ENCODE results near the gene TLE4. TPM values are rescaled to one million over a fixed set of nuclear protein-coding genes. Genes with fewer than 3 reads are reported as not detected.
A peak's percentile ranks its signal among the peaks of the same experiment; 100 is the strongest.

TLE4 gene
- total RNA-seq, 1 experiment from 2014 or later, result 29.1 TPM

DNA sequence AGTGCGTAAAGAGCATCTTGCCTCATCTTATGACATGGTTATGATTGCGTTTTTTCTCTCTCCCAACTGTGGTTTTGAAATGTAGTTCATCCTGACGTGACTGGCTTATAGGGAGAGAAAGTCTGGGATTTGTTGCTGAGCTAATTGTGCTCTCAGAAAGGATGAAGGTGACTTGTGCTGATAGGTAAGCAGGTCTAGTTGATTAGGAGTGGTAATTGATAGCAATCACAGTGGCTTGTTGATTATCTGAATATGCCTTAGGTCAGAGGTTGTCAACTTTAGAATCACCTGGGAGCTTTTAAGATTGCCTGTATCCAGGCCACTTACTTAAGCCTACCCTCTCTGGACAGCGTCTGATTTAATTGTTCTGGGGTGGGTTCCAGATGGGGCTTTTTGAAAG is 117.8 kb downstream of the TLE4 start:
- no peak for DNase-seq (ENCODE audit: low read depth)

DNA sequence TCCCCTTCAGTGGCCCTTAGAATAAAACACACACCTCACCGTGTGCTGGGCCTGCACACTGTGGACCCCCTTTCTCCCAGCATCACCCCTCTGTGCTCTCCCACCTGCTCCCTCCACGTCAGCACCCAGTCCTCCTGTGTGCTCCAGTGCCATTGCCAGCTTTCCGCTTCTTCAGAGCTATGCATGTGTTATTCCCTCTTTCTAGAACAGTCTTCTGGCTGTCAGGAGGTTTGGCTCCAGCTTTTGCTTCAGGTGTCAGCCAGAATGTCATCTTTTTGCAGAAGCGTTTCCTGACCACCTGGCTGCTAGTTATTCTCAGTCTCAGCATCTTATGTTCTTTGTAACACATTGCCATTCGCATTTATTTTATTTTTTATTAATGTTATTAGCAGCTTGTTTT is 119.7 kb downstream of the TLE4 start:
- DNase-seq (ENCODE audit: low read depth), result no peak

DNA sequence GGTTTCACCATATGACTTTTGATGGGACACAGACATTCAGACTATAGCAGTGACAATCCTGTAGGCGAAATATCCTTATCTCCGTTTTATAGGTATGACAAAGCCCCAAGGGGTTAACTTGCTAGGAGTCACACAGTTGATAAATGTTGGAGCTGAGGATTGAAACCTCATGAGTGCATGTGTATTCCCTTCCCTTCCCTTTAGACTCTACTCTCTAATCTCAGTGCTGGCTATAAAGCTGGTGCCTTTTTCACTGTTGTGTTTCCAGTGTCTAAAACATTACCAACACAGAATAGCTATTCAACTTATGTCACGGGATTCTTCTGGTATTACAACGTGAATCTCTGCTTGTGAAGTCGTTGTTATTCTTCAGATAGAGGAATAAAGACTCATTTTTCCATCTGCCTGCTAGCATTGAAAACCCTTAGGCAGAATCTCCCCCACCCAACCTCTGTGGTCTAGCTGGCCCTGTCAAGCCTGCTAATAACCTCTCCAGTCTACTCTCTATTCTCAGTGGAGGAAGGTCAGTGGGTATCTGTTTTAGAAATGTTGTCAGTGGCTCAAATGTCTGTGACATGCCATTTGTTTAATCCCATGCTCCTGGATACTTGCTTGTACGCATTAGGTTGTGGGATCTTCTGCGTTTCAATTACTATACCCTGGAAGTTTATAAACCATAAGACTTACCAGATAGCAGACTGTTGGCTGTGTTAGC is 121.2 kb downstream of the TLE4 start:
- no peak for DNase-seq (ENCODE audit: low read depth)

DNA sequence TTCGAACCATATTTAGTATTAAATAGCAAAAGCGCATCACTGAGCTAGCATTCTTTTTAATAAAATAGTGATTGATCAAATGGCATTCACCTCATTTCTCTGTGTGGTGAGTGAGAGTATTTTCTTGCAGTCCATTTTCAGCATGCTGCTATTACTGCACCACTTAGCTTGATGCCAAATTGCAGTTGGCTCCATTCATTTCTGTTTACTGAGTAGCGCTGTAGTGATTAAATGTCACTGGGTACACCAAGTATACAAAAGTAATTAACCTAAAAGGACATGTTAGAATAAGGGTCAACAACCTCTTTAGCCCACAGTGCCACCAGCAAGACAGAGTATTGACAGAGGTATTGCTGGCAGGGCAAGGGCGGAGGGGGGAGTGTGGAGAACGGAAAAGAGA is 122.0 kb downstream of the TLE4 start:
- DNase-seq (ENCODE audit: low read depth), result no peak

DNA sequence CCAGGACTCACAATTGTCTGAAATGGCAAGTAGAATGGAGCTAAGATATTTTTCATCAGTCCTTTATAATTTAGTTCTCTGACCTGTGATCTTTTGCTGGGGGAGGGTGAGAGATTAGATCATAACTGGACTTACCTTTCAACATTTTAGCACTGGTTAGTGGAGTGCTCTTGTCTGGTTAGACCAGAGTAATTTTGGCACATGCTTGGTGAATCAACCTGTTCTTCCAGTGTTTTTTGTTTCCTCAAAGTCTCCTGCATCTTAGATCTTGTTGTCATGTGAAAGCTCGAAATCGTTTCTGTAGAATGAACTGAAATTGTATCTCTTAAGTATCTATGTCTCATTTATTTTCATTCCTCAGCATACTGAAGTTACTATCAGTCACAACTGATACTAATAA is 122.4 kb downstream of the TLE4 start:
- DNase-seq (ENCODE audit: low read depth), result no peak

DNA sequence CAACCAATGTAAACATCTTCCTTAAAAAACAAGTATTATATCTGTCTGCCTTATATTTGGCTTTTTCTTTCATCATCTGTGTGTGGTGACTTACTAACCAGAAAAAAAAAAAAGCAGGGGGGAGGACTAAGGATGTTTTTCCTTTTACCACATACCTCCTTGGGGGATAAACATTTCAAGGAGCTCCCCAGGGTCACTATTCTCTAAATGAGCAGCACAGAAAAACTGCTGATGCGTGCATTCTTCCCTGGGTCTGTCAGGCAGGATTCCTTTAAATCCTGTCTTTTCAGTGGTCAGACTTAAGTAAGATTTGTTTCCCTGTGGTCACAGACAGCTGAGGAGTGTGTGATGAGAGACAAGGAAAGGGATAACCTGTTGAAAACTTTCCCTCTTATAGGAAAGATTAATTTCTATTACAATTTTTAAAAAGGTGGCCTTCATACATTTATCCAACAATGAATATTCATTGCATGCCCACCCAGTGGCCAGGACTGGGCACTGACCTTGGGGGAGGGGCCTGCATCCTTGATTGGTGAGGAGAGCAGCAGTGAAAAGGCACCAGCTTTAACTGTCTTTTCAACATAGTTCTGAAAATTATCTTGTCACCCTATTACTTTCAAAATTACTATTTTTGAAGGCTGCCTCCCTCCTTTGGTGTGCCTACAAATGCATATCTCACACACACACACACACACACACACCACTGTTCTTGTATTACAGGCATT is 123.1 kb downstream of the TLE4 start:
- DNase-seq (ENCODE audit: low read depth), result peak; percentile 13

DNA sequence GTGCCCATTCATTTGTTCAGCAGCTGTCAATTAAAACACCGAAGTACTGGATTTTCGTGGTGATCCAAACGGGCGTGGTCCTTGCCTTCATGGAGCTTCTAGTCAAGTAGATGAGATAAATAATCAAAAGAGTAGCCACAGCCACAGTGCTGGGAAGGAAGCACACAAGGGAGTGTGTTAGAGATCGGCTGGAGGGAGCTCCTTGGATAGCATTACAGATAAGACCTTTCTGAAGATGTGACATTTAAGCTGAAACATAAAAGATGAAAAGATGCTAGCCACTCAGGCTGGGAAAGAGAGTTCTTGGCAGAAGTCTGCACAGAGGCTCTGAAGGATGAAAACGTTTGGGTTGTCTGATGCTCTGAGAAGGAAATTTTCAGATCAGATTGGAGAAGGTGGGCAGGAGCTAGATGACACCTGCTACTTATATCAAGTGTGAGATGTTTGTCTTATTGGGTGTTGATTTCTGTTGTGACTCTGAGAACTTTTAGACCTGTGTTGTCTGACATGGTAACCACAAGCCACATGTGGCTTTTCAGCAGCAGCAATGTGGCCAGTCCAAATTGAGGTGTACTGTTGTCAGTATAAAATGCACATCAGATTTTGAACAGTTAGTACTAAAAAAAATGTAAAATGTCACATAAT is 123.9 kb downstream of the TLE4 start:
- no peak for DNase-seq (ENCODE audit: low read depth)

DNA sequence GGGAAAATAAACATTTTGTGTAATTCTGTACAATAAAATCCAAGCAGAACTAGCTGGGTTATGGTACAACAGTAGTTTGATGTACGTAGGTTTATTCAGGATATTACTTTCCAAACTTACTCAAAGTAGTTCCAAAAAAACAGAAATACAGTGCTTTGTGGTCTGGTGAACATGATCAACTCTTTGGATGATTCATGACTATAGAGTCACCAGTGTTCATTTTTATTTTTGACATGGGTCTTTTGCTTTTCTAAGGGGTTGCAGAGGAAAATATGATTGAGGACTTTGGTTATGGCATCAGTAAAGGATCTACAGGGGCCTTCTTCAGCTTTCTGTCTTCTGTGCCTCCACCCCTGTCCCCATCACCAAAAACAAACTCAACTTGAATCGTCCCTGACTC is 127.2 kb downstream of the TLE4 start:
- DNase-seq (ENCODE audit: low read depth), result no peak

DNA sequence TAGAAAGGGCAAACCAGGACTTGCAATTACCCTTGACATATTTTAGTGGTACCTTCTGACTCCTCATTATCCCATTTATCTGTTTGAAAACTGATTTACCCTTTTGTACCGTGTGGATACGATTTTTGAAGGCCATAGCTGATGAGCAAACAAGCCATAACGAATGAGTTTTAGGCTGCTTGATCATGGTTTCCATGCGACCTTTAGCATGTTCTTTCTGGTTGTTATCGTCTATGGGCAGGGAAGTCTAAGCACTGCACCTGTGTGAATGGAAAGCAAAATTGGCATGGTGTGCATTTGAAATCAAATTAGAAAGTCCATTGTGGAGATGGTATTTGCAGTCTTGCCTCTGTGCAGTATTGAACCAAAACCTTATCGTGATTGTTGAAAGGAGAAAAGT is 127.7 kb downstream of the TLE4 start:
- no peak for DNase-seq (ENCODE audit: low read depth)

DNA sequence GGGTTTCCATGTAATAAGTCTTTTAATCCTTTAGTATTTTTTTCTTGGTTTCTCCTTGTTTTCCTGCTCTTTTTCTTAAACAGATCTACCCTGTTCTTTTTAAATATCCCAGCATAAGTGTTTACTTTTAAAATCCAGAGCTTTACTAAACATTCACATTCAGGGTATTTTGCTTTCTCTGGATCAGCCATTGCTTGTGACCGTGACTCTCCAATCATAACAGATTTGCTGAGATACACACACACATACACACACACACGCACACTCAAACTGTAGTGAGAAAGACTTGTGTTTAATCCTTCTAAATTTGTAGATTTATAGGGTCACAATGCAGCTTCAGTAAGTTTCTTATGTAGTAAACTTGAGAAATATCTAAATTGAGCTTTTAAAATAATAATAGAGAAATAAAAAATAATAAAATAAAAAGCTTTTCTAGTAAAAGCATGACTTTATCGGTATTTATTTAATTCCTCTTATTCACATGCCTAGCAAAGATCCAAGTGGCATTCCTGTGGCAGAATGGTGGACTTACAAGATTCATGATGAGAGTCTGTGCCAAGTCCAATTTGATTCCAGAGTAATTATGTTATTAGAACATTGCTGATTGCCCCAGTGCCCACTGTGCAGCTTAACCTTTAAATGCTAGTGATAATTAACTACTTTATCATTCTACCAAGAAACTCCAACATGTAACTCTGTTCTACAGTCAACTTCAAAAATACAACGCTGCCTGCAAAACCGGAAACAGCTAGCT is 129.0 kb downstream of the TLE4 start:
- no peak for DNase-seq (ENCODE audit: low read depth)

DNA sequence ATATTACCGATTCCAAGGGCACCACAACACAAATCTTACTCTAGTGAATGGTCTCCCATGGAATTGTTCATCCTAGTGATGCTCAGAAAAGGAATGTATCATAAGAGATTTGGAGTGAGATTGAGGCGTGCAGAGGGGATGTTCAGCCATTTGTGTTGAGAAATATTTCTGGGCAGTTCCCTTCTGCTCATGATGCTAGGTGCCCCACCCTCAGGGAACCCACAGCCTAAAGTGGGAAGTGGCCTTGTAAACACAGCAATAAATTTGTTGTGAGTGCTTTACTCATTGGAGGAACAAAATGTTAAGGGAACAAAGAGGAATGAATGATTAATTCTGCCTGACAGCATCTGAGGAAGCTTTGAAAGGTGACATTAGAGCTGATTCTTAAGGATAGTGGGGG is 129.9 kb downstream of the TLE4 start:
- no peak for DNase-seq (ENCODE audit: low read depth)

DNA sequence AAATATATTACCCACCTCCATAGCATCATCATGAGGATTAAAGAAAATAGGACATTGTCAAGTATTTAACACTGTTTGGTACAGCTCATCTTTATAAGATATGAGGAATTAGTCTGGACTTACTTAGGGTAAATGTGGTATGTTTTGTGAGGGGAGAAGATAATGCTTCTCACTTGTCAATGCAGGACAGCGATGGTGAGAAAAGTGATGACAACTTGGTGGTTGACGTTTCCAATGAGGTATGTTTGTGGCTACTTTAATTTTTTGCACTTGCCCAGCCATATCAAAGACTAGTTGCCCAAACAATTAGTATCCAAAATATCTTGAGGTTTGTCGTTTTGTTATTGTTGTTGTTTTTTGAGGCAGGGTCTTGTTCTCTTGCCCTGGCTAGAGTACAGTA is 133.9 kb downstream of the TLE4 start:
- no peak for DNase-seq (ENCODE audit: low read depth)

DNA sequence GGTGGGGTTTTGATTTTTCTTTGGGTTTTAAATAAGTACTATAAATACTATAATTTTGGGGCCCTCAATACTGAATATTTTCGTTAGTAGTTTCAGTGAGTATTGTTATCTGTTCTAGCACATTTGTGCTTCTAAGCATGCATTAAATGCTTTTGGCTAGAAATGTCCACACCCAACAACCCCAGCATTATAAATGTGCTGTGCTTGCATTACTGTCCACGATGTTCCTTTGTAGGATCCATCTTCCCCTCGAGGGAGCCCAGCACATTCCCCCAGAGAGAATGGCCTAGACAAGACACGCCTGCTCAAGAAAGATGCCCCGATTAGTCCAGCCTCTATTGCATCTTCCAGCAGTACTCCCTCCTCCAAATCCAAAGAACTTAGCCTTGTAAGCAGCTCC is 134.7 kb downstream of the TLE4 start:
- DNase-seq (ENCODE audit: low read depth), result no peak

DNA sequence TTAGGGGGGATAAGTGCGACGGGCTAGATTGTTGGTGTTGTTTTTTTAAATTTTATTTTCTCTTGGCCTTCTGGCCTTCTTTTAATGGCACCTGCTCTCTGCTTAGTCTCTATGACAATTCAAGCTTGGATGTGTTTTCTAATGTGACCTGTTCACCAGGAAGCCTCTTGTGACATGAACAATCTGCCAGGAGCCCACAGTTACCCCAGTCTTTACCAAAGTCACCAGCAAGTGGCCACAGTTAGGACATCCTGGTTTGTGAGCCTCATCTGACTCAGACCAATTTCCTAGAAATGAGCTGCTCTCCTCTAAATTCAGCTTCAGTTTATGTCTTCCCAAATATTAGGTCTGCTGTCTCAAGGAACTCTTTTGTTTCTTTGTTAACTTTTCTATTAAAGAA is 135.8 kb downstream of the TLE4 start:
- no peak for DNase-seq (ENCODE audit: low read depth)

DNA sequence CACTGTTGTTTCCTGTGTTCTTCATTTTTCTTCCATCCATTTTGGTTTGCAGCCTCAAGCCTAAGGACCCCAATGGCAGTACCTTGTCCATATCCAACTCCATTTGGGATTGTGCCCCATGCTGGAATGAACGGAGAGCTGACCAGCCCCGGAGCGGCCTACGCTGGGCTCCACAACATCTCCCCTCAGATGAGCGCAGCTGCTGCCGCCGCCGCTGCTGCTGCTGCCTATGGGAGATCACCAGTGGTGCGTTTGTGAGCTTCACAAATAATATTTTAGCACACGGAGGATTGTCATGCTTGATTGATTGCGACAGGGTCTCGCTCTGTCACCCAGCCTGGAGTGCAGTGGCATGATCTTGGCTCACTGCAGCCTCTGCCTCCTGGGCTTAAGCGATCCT is 136.8 kb downstream of the TLE4 start:
- DNase-seq (ENCODE audit: low read depth), result no peak

DNA sequence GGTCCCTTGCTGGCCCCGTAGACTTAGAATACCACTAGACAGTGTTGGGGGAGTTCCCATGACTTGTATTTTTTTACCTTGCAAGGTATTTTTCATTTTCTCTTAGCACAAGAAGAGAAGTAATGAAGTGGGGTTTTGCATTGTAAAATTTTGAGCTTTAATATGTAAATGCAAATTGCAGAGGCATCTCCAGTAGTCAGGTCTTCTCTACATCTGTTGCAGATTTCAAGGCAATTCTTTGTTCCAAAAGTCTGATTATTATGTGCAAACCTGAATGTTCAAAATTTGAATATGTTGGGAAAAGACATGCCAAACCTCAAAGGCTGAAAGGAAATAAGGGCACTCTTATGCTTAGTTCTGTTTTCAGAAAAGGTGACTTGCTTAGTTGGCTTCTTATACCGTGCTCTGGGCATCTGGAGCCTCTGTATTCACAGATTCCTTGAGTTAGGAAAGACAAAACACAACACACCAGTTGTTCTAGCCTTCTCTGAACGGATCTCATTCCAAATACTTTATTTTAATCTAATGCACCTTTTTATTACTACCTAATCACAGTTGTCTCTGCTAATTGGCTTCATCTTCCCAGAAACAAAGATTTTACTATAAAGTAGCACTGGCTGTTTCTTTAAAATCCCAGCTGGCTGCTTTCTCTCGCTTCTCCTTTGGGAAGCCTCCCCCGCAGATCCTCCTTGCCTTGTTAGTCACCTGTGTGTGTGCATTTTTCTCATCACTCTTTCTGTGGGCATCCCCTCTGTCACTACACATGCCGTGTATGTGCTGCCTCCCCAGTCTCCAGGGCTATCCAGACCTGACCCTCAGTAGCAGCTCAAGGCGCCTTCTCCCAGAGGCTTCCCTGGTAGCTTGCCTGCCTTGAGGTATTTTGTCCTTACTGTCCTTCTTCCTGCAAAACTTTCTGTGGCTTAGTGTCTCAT is 138.2 kb downstream of the TLE4 start:
- DNase-seq (ENCODE audit: low read depth), result no peak

DNA sequence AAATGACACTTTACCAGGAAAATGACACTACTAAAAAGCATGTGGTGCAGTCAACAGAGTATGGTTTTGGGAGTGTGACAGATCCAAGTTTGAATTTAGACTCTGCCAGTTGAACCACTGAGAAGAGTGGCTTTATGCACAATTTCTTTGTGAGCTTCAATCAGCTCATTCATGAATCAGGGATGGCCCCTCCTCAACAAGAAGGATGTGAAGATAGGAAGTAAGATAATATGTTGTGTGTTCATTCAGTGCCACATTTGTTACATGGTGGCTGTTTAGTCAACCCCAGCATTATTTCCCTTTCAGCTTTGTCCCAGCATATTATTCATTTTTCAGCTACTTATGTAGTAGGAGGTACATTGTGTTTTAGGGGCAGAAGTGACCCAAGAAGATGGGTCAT is 140.1 kb downstream of the TLE4 start:
- no peak for DNase-seq (ENCODE audit: low read depth)

DNA sequence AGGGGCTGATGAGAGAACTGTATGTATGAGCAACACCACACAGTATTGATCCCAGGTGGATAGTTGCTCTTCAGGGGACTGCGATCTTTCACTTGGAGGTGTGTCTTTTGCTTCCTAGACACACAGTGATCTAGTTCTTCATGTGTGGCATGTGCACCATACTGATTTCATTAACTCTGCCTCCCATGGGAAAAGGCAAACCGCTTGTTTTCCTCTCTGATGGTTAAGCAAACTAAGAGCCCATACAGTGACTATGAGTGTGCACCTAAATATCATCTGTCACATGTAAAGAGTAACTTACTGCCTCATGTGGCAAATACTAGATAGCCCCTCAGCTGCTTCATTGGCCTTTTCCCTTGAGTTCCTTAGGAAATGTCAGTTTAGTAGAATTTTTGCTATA is 147.3 kb downstream of the TLE4 start:
- no peak for DNase-seq (ENCODE audit: low read depth)

DNA sequence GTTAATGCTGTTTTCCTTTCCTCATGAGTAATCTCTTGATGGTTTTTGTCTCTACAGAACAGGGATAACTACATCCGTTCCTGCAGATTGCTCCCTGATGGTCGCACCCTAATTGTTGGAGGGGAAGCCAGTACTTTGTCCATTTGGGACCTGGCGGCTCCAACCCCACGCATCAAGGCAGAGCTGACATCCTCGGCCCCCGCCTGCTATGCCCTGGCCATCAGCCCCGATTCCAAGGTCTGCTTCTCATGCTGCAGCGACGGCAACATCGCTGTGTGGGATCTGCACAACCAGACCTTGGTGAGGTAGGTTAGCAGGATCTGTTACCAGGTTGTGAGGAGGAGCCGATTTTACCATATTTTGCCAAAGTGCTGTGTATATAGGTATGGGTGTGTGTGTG is 148.2 kb downstream of the TLE4 start:
- no peak for DNase-seq (ENCODE audit: low read depth)

DNA sequence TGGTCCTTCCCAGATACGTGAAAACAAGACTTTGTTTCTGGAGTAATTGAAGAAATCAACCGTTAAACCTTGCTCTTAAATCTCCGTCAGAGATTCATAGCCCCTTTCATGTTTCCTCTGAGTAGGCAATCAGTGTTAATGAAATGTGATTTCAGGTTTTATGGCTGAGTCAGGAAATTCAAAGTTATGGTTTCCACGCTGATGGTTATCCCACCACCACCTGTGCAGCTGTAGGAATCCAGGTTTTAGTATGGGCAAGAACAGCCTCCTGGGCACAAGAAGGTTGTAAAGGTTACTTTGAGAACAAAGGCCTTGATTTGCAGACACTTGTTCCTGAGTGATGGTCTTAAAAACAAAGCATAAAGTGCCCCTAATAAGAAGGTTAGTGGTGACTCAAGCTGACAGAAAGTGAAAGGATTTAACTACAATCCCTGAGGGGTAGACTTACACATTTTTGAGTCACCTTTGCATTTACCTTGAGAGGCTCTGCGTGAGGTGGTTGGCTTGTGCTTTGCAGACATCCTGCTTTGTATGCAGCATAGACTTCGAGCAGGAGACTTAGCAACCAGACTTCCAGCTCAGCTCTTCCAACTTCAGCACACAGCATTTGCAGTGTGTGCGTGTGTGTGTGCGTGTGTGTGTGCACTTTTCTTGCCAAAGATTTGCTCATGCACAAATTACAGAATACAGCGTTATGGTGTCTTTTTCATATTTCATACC is 159.6 kb downstream of the TLE4 start:
- DNase-seq (ENCODE audit: low read depth), result no peak
